GM21723 (cell line): ENCODE results near the gene ST7.
"Not testable (repeated sequence)": the region's sequence is repeated elsewhere in the genome, so short reads cannot be mapped to it uniquely, and the experiment has no call there.

ENCODE experiments used
- ATAC-seq: cut with Tn5 transposase; IDR thresholded peaks from one replicate; pipeline ENCODE4 v1.9.1; 2021; ENCODE audit warnings: mild to moderate bottlenecking, moderate library complexity; ENCODE audit not compliant: unreplicated experiment

The ST7 gene

GRCh38 chr7:116953372-116953905 is at the start of gene ST7:
ST7 (plus strand) TSS chr7:116953501; CDS start chr7:116953541, 40 bp downstream.
- ATAC-seq = peak; percentile 43

- ATAC-seq = no peak
These were observed 46.9 kb upstream of the ST7 start for GRCh38 chr7:116906391-116906790.

GRCh38 chr7:116910383-116910782 is 42.9 kb upstream of the ST7 start:
- ATAC-seq = no peak

GRCh38 chr7:116911801-116912200 is 41.5 kb upstream of the ST7 start:
- no peak for ATAC-seq

GRCh38 chr7:116912269-116912909 is 40.9 kb upstream of the ST7 start:
- no peak for ATAC-seq

- no peak for ATAC-seq
These were observed 34.6 kb upstream of the ST7 start for GRCh38 chr7:116918704-116919103.

GRCh38 chr7:116920359-116920758 is 32.9 kb upstream of the ST7 start:
- no peak for ATAC-seq

GRCh38 chr7:116922545-116922944 is 30.8 kb upstream of the ST7 start:
- no peak for ATAC-seq

- ATAC-seq = no peak
These were observed 28.6 kb upstream of the ST7 start for GRCh38 chr7:116924741-116925140.

- no peak for ATAC-seq
These were observed 24.3 kb upstream of the ST7 start for GRCh38 chr7:116929021-116929420.

- peak; percentile 81 for ATAC-seq
These were observed 23.1 kb upstream of the ST7 start for GRCh38 chr7:116929914-116930913.

GRCh38 chr7:116932566-116932965 is 20.7 kb upstream of the ST7 start:
- no peak for ATAC-seq

GRCh38 chr7:116933465-116933864 is 19.8 kb upstream of the ST7 start:
- no peak for ATAC-seq

- no peak for ATAC-seq
These were observed 18.7 kb upstream of the ST7 start for GRCh38 chr7:116934580-116934979.

GRCh38 chr7:116936844-116937243 is 16.5 kb upstream of the ST7 start:
- not testable (repeated sequence) for ATAC-seq

- no peak for ATAC-seq
These were observed 14.6 kb upstream of the ST7 start for GRCh38 chr7:116938678-116939077.

- ATAC-seq = no peak
These were observed 12.5 kb upstream of the ST7 start for GRCh38 chr7:116940689-116941370.

GRCh38 chr7:116942504-116942903 is 10.8 kb upstream of the ST7 start:
- no peak for ATAC-seq

GRCh38 chr7:116948934-116949333 is 4.4 kb upstream of the ST7 start:
- ATAC-seq = no peak

- ATAC-seq = no peak
These were observed 3.1 kb upstream of the ST7 start for GRCh38 chr7:116949941-116950801.
